GM18907 (cell line): ENCODE results near the gene AGPS.
"Not testable (repeated sequence)": the region's sequence is repeated elsewhere in the genome, so short reads cannot be mapped to it uniquely, and the experiment has no call there.

Experiments
- ATAC-seq: cut with Tn5 transposase; IDR thresholded peaks from one replicate; pipeline ENCODE4 v1.9.1; 2021; ENCODE audit warnings: mild to moderate bottlenecking, moderate library complexity; ENCODE audit not compliant: unreplicated experiment

The AGPS gene

DNA sequence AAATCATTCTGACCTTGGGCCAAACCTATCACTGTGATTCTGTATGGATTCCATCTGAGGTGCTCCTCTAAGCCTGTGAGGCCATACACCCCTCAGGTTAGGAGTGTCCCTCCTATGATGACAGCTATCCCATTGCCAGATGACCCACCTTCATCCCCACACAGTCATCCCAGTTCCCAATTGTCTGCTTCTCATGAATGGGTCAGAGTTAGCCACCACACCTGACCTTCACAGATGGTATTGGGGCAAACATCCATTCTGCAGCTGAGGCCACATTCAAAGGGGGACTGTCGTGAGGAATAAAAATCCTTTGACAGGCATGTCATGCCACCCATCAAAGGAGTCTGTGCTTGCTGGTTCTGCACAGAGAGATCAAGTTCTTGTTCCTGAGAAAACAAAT, 155.2 kb downstream of the AGPS start:
- ATAC-seq, result no peak

DNA sequence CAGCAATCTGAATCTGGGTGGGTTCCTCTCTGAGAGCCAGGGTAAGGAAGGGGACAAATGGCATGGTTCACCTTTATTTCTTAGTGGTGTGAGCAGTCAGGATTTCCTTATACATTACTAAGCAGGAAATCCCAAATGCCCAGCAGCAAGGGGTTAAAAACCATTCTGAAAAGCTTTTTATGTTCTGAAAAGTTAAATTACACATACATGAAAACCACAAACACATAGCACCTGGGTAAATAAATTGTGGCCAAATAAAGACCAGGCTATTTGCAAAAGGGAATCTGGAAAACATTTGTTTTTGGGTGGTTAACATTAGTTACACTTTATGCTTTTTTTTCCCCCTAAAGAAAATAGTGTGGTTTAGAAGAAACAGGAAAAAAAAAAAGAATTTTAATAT, 156.1 kb downstream of the AGPS start:
- no peak for ATAC-seq

DNA sequence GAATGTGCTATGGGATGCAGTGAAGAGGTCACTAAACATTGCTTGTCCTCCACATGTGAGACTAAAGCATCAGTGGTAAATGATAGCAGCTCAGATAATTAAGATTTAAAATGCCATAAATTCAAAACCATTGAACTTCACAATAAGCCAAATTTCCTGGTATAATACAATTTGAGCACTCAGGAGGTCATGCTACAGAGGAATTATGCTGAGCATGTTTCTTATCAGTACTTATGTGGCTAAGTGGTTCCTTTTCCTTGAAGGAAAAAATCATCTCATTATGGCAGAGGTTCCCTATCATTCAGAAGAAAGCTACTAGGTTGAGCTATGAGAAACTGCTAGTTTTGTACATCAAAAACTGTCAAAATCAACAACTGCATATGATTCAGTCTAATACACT, 156.6 kb downstream of the AGPS start:
- ATAC-seq, result no peak

DNA sequence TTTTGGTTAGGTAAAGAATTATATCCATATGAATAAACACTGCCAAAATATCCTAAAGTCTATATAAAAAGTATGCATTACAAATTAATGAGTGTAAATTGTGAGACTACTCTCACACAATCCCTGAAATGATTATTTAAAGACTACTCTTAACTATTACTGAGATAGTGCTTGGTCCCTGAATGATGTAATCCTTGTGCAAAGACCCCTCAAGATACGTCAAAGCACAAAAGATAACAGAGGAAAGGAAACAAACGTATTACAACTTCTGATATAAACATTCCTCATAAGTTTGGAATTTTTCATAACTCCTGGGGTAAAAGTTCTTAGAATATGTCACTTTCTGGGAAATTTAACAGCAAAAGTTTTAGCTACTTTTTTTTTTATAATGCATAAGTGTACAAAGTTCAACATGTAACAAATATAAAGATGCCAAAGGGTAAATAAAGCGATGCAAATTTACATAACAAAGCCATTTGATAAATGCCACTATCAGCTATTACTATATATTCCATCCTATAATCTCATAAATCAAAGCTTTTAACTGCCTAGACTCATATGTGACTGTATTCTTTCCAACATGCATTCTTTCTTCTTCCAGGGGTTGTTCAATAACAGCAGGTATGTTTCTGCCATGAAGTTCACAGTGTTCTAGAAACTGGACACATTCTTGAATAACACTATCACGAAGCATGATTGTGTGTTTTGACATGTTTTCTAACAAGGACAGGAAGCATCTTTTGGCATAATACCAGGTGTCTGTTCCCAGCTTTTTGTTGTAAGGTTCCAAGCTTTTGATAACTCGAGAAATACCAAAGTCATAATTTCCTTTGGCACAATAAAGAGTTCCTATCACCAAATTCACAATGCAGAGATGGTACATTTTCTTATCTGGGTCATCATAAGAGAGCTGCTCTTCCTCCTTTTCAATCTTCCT, 158.0 kb downstream of the AGPS start:
- ATAC-seq, result no peak

DNA sequence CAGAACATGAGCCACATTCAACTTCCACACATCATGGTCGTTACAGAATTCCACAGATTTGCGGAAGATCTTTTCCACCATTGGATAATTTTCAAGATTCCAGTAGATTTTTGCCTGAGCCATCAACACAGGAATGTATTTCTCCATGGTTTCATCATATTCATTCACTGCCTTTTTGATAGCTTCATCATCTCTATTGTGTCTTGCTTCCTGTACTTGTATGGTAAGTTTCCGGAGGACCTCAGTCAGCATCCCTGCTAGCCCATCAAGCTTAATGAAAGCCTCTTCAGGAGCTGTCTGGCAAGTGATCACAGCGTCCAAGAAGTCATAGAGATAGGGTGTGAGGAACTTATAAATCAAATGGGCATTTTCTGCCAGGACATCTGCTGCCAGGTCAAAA, 158.8 kb downstream of the AGPS start:
- not testable (repeated sequence) for ATAC-seq

DNA sequence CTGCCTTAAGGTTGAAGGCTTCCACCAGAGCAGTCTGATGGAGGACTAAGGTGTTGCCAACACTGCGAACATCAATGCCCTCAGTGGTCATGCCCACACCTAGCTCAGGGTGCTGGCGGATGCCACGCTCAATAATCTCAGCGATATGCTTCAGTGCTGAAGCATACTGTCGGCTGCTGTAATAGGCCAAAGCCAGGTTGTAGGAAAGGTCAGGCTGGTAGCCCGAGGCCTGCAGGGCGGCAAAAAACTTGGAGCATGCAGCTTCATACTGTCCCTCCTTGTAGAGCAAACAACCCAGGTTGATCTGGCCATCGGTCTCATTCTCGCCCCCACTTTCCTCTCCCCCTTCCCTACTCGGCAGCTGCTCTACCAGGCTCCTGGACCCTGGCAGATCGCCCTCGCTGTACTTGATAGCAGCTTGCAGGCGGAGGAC, 159.4 kb downstream of the AGPS start:
- ATAC-seq, result no peak

DNA sequence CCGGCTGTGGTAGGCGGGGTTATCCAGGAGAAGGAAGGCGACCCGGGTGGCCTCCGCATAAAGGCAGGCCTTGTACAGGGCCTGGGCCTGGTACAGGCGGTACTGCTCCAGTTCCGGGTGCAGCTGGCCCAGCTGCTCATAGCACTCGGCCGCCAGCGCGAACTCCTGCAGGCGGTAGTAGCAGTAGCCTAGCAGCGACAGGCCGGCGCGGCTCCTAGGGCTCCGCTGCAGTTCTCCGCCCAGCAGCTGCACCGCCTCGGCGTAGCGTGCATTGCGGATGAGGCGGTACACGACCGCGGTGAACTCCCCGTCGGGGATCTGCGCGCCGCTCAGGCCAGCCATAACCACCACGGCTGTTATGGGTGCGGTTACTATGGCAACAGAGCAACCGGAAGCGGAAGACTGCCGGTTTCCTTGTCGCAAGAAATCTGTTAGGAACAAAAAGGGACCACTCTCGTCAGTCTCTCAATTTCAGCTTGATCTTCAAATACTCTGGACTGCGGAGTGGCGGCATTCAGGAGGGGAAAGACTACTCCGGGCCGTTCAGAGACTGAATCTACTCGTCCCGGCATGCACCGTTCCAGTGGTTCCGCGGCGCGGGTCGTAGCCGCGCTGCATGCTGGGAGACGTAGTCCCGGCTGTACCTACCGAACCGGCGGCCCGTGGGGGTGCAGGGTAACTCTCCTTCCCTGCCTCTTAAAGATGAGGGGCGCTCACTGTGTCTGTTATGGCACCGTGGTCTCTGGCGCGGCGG, 160.0 kb downstream of the AGPS start:
- ATAC-seq, result peak; percentile 93

DNA sequence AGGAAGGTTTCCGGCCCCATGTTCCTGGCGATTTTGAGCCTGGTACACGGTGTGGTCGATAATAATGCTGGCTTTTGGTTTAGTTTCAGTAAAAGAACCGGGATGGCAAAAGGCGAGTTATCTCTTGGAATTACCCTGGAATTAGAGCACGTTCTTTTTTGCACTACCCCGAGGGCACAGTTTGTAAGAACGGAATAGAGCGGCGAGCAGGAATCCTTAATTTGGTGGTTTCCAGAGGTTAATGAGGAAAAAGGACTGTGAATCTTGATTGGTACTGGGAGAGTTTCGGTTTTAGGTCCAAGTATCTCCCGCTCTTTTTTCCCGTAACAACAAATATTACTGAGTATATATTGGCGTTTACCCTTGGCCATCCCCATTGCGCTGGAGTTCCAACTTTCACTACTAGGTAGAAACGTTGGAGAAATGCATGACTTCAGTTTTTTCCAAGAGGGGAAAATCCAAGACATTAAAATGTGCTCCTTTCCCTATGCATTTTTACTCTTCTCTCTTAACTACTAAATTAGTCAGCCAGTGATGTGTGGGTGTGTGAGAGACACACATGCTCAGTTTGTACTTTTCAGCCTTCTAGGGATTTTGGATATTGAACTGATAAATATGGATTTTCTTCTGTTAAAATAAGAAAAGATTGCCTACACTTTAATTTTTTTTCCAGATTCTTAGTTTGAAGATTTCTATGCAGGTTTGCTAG, 160.8 kb downstream of the AGPS start:
- ATAC-seq, result no peak

DNA sequence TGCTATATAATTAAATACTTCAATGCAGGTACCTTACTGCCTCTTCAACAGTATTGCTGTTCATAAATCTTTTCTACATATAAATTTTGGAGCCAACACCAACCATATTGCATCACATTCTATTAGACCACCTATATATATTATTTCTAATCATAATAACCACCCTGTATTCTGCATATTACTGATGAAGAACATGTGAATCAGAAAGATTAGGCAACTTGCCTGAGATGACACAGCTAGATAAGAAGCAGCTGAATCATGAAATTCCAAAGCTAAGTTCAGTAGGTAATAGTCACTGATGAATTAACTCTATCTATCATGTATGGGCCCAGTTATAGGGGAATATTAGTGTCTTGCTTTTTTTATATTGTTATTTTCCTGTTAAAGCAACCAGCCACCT, 161.8 kb downstream of the AGPS start:
- no peak for ATAC-seq

DNA sequence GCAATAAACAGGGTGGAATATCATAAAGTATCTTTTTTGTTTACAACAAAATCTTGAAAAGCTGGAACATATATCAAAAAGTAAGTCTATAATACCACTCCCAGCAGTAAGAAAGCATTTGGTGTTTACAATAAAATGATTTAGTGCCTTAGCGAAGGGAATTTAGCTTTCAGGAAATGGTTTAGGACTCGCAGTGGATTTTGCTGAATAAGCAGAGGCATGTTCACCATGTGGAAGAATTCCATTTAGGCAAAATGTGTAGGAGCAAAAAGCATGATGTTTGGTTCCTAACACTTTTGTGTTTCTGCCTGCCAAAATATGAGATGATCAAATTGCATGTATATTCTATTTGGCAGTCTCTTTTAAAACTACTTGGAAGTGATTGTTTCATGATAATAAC, 163.6 kb downstream of the AGPS start:
- ATAC-seq, result no peak

DNA sequence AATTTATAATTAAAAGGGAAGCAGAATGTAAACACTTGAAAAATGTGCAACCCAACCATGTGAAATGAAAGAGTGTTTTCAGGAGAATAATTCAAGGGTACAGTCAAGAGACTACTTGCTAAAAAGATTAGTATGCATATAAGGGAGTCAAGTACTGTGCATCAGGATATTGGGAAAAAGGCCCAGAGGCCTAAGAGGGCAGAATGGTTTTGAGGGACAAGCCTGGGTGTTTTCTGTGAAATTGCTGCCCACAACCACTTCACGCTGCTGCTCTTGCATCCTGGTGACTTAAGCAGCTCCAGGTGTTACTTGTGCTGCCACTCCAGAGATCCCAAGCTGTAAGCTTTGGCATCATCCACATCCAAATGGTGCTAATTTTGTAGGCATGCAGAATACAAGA, 165.2 kb downstream of the AGPS start:
- no peak for ATAC-seq

DNA sequence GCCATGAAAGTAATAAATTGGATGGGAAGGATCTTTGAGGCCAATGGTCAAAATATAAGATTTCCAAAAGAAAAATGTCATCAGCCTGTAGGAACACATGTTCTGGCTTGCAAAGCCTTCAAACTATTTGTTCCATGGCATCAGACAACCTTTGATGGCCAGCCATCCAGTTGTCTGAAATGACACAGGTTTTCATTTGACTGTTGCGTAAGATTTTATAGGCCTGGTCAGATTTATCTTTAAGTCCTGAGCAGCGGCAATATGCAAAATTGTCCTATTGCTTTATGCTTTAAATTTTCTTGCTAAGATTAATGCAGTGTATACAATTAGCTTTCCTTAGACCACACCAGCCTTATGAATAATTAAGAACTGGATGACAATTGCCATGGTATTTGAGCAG, 167.1 kb downstream of the AGPS start:
- ATAC-seq, result no peak

DNA sequence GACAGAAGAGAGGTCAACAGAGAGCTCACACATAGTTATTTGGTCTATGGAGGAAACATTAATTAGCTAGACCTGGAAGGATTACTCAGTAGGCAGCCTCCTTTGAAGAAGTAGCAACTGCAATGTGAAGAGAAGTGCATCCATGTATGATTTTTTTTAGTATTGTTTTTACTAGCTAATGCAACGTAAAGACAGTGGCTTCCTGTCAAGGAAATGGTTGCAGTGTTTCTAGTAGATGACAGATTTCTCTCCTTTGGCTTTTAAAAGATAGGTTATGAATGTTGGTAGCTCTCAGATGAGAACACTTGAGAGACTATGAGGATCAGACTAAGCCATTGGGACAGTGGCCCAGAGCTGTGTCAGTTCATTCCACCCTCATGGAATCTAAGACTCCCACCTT, 175.8 kb downstream of the AGPS start:
- ATAC-seq, result no peak

DNA sequence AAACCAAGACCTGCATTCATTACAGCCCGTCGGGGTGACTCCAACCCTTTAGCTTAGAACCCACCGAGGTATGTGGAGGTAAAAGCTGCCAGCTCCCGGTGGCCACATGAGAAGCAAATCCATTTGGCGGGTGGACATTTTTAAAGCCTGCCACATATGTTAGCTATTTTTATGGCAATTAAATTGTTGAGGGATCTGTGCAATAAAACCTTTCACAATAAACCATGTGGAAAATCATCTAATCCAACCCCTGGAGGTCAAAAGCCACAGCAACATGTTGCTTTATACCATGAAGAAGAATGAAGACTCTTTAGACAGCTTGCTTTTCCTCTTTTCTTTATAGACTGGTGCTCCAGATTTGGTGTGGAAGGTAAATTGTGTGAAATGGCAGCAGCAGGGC, 176.3 kb downstream of the AGPS start:
- no peak for ATAC-seq

DNA sequence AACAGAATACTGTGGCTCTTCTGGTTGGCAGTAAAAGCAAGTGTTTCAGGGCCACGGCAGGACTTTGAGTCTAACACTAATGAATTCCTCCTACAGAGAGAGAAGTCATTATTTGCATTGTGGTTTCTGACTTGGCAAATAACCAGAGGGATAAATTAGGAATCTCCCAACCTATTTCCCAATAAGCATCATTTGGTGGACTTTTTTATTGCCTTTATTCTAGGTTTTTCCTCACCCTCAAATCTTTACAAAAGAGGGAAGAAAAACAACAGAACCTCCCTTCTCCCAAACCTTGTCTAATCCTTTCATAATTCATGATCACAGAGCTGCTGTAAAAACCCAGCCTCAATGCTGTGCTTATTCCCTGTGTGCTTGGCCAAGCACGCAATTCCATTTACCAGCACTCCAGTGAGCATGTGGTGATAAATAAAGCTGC, 179.7 kb downstream of the AGPS start:
- no peak for ATAC-seq

DNA sequence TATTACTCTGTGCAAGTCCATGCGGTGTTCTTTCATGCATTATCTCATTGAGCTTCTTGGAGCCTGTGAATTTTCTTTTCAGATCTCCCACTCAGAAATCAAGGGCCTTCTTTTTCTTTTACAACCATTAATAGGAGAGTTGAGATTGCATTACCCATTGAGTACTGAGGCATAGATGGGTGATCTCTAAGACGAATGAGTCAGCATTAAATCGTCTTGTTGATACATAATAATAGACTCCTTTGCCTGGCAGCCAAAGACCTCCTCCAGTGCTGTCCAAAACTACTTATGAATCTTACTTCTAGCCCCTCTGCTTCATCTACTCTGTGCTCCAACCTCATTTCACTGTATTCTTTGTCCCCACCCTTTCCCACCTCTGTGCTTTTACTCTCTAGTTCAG, 180.5 kb downstream of the AGPS start:
- no peak for ATAC-seq

DNA sequence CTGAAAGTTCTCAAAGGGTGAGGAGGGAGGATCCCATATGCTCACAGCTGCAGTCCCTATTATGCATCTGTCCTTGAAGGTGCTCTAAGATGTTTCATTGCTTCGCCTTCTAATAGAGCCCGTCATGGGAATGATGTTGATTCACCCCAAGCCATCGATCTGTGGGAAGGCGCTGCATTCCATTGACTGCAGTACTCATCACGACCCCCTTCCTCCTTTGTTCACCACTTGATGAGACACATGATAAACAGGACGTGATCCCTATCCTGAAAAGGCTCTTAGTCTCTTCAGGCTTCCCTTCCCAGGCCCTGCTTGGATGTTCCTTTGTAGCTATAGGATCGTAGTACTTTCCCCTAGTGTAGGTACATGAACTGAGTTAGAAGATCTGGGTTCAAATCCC, 181.8 kb downstream of the AGPS start:
- ATAC-seq, result no peak

DNA sequence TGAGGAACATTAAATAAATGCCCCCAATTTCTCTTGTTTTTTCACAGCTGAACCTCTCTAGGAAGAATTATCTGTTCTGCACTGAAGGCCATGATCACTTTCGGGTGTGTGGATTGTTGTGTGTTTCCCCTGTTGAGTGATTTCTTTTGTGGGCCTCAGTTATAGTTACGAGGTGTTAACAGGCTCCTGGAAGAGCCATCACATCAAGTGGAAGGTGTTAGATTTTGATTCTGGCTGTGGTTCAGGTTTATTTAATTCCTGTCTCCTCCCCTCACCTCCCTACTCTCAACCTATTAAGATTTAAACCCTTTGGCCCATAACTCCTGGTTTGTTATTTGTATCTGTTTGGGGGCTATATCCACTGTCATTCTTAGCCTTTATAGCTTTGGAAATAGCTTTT, 182.8 kb downstream of the AGPS start:
- no peak for ATAC-seq

DNA sequence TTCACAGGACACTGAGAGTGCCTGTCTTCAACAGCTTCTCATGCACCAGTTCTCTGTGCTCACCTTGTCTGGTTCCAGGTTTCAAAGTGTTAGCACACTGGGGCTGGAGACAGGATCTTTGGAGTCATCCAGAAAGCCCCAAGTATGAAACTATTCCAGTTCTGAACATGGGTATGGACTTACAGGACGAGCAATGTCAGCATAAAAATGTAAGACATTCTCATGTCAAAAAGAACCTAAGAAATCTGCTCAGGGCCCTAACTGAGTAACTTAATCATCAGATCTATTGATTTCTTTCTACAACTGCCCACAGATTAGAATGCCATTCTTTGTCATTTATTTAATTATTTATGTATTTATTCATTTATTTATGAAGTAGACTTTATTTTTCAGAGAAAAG, 184.5 kb downstream of the AGPS start:
- no peak for ATAC-seq

DNA sequence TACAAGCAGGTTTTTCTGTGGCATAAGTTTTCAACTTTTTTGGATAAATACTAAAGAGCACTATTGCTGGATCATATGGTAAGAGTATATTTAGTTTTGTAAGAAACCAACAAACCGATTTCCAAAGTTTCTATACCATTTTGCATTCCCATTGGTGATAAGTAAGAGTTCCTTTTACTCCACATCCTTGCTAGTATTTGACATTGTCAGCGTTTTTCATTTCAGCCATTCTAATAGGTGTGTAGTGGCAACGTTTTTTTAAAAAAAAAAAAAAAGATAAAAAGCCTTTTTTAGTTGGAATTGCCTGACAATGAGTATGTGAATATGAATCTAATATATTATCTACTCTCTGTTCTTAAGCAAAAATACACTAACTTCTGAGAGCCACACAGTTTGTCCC, 185.9 kb downstream of the AGPS start:
- no peak for ATAC-seq

DNA sequence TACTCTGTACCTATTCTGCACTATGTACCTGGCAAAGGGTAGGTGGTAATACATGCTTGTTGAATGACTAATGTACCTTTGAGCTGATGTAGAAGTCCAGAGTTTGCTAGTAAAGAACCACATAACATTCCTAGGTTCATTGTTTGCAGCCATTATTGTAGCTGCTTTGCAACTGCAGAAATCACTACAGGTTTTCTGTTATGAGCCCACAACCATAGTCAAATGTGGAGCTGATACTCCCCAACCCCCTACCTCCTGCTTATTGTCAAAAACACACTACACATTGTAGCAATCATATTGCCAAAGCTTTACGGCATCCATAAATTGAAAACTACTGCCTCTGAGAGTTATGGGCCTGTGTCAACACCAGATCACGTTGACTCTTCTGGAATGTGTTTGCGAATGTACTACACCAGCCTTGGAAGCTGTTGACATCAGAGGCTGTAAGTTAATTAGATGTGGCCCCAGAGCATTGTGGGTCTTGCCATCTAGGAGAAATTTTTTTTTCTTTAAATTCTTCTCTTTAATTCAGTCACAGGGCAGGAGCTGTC, 187.0 kb downstream of the AGPS start:
- no peak for ATAC-seq
